ENCODE results near the gene MMEL1. TPM values are rescaled to one million over a fixed set of nuclear protein-coding genes. Genes with fewer than 3 reads are reported as not detected.

MMEL1 gene
- total and polyA plus RNA-seq, 2 of the 13 experiments (the other 11 are each of a cell fraction or from before 2014, with no cell fraction given), result 0.48 TPM; not detected in 1

DNA sequence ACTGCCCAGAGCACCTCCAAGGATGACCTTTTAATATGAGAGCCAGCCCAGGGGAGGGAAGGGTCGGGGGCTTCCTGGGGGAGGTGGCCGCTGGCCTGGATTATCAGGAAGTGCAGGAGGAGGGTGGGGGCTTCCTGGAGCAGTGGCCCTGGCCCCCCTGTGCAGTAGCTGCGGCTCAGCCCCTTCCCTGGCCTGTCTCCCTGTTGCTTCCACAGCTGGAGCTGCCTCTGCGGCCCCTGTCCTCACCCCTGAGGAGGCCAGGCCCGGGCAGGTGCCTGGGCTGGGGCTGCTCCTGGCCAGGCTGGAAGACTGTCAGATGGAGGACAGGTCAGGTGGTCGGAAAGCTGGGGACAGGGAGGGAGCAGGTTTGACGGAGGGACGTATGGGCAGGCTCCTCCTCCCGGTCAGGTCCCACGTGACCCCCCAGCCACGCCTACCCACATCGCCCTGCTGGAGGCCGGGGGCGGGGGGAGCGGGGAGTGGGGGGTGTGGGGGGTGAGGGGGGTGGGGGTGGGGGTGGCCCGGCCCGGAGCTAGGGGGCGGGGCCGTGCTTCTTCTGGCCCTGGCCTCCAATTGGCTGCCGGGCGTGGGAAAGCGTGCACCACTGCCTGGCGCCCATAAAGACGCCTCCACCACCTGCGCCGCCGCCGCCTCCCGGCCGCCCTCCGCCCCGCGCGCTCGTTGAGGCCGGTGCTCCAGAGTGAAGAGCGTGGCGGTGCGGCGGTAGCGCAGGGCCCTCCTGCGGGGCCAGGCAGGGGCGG lies 86.9 kb downstream of the MMEL1 start (continued):
- TF ChIP-seq, protein P1, sequence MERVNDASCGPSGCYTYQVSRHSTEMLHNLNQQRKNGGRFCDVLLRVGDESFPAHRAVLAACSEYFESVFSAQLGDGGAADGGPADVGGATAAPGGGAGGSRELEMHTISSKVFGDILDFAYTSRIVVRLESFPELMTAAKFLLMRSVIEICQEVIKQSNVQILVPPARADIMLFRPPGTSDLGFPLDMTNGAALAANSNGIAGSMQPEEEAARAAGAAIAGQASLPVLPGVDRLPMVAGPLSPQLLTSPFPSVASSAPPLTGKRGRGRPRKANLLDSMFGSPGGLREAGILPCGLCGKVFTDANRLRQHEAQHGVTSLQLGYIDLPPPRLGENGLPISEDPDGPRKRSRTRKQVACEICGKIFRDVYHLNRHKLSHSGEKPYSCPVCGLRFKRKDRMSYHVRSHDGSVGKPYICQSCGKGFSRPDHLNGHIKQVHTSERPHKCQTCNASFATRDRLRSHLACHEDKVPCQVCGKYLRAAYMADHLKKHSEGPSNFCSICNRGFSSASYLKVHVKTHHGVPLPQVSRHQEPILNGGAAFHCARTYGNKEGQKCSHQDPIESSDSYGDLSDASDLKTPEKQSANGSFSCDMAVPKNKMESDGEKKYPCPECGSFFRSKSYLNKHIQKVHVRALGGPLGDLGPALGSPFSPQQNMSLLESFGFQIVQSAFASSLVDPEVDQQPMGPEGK (CRISPR knock-in tag; IDR thresholded peaks at IDR 0.05), result peak; percentile 59; the same call in 1 of the 2 replicates
- TF ChIP-seq ZFX (CRISPR knock-in tag; IDR thresholded peaks at IDR 0.05; ENCODE audit: low read depth) (peak; percentile 68), POLR2A (IDR thresholded peaks at IDR 0.05; ENCODE audit: insufficient read depth in 1 of 2, low read depth in 2 of 2, low read length in 2 of 2) (peak in 1 of 2 experiments; percentile 54; a peak in 2 of 4 replicates), ZNF577 (CRISPR knock-in tag; IDR thresholded peaks at IDR 0.05; ENCODE audit: borderline replicate concordance, low read depth) (no peak), ZNF34 (CRISPR knock-in tag; IDR thresholded peaks at IDR 0.05; ENCODE audit: borderline replicate concordance) (no peak), AKAP8 (CRISPR knock-in tag; IDR thresholded peaks at IDR 0.05) (peak; percentile 46; the same call in 1 of the 2 replicates), IRF2 (CRISPR knock-in tag; IDR thresholded peaks at IDR 0.05) (peak; percentile 58; the same call in 1 of the 2 replicates), HNRNPK (IDR thresholded peaks at IDR 0.05; ENCODE audit: low read depth, low read length, poor library complexity, severe bottlenecking) (peak; percentile 99), ZNF121 (CRISPR knock-in tag; IDR thresholded peaks at IDR 0.05) (no peak), SCMH1 (CRISPR knock-in tag; IDR thresholded peaks at IDR 0.05; ENCODE audit: borderline replicate concordance) (no peak), ZNF883 (CRISPR knock-in tag; IDR thresholded peaks at IDR 0.05; ENCODE audit: not compliant biosample characterization) (peak; percentile 15), ZEB1 (IDR thresholded peaks at IDR 0.05; ENCODE audit: insufficient replicate concordance, low read depth) (peak; percentile 17), CBFB (CRISPR knock-in tag; IDR thresholded peaks at IDR 0.05) (no peak), ZNF234 (CRISPR knock-in tag; conservative IDR thresholded peaks at IDR 0.05) (no peak), PHF8 (CRISPR knock-in tag; IDR thresholded peaks at IDR 0.05) (peak; percentile 32; the same call in 1 of the 2 replicates), ZMAT3 (CRISPR knock-in tag; conservative IDR thresholded peaks at IDR 0.05) (no peak; the same call in 1 of the 2 replicates)
- TF ChIP-seq, protein P2, sequence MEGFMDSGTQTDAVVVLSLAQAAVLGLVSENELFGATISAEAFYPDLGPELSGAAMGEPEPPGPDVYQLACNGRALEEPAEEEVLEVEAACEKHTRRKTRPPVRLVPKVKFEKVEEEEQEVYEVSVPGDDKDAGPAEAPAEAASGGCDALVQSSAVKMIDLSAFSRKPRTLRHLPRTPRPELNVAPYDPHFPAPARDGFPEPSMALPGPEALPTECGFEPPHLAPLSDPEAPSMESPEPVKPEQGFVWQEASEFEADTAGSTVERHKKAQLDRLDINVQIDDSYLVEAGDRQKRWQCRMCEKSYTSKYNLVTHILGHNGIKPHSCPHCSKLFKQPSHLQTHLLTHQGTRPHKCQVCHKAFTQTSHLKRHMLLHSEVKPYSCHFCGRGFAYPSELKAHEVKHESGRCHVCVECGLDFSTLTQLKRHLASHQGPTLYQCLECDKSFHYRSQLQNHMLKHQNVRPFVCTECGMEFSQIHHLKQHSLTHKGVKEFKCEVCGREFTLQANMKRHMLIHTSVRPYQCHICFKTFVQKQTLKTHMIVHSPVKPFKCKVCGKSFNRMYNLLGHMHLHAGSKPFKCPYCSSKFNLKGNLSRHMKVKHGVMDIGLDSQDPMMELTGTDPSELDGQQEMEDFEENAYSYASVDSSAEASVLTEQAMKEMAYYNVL (CRISPR knock-in tag; IDR thresholded peaks at IDR 0.05; ENCODE audit: borderline replicate concordance), result no peak
- TF ChIP-seq, protein P3, sequence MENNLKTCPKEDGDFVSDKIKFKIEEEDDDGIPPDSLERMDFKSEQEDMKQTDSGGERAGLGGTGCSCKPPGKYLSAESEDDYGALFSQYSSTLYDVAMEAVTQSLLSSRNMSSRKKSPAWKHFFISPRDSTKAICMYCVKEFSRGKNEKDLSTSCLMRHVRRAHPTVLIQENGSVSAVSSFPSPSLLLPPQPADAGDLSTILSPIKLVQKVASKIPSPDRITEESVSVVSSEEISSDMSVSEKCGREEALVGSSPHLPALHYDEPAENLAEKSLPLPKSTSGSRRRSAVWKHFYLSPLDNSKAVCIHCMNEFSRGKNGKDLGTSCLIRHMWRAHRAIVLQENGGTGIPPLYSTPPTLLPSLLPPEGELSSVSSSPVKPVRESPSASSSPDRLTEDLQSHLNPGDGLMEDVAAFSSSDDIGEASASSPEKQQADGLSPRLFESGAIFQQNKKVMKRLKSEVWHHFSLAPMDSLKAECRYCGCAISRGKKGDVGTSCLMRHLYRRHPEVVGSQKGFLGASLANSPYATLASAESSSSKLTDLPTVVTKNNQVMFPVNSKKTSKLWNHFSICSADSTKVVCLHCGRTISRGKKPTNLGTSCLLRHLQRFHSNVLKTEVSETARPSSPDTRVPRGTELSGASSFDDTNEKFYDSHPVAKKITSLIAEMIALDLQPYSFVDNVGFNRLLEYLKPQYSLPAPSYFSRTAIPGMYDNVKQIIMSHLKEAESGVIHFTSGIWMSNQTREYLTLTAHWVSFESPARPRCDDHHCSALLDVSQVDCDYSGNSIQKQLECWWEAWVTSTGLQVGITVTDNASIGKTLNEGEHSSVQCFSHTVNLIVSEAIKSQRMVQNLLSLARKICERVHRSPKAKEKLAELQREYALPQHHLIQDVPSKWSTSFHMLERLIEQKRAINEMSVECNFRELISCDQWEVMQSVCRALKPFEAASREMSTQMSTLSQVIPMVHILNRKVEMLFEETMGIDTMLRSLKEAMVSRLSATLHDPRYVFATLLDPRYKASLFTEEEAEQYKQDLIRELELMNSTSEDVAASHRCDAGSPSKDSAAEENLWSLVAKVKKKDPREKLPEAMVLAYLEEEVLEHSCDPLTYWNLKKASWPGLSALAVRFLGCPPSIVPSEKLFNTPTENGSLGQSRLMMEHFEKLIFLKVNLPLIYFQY (CRISPR knock-in tag; IDR thresholded peaks at IDR 0.05; ENCODE audit: borderline replicate concordance), result no peak
- TF ChIP-seq, protein P4, sequence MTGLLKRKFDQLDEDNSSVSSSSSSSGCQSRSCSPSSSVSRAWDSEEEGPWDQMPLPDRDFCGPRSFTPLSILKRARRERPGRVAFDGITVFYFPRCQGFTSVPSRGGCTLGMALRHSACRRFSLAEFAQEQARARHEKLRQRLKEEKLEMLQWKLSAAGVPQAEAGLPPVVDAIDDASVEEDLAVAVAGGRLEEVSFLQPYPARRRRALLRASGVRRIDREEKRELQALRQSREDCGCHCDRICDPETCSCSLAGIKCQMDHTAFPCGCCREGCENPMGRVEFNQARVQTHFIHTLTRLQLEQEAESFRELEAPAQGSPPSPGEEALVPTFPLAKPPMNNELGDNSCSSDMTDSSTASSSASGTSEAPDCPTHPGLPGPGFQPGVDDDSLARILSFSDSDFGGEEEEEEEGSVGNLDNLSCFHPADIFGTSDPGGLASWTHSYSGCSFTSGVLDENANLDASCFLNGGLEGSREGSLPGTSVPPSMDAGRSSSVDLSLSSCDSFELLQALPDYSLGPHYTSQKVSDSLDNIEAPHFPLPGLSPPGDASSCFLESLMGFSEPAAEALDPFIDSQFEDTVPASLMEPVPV (CRISPR knock-in tag; IDR thresholded peaks at IDR 0.05), result no peak

Measured in HepG2 (cell line).